Gastrocnemius medialis (tissue), 4 donors: ENCODE results near the gene UGCG. TPM values are rescaled to one million over a fixed set of nuclear protein-coding genes. Genes with fewer than 3 reads are reported as not detected.

Experiments used
- ATAC-seq, 2 donors: fragments of 150-250 bp; one replicate each; pipeline ENCODE4 v1.9.1; 2016
- DNase-seq, 2 donors: peaks; one replicate each; pipeline ENCODE4 v3.0.0-alpha.2; 2019
- H3K27ac ChIP-seq, 4 donors: fragments of 200-600 bp; sonication (generic); 1 replicate in 1 of 4; 2 replicates in 3 of 4; pipeline ENCODE4 v1.5.1; 2016 to 2018; ENCODE audit warnings: mild to moderate bottlenecking in 2 of 4, moderate library complexity in 1 of 4
- H3K27me3 ChIP-seq, 3 donors: fragments of 200-600 bp; sonication (generic) in 2 of 3; 1 replicate in 1 of 3; 2 replicates in 2 of 3; pipeline versions ENCODE4 v1.5.1 to v1.6.0; 2016 to 2019; ENCODE audit warnings: mild to moderate bottlenecking in 1 of 3, moderate library complexity in 1 of 3
- H3K36me3 ChIP-seq, 2 donors: fragments of 200-600 bp; sonication (generic) in 1 of 2; one replicate each; pipeline ENCODE4 v1.5.1; 2017 to 2018
- H3K4me1 ChIP-seq, 2 donors: fragments of 200-600 bp; sonication (generic) in 1 of 2; one replicate each; pipeline ENCODE4 v1.5.1; 2016 to 2017; ENCODE audit warnings: mild to moderate bottlenecking in 2 of 2
- H3K4me3 ChIP-seq, 4 donors: fragments of 200-600 bp; sonication (generic) in 3 of 4; 1 replicate in 1 of 4; 2 replicates in 3 of 4; pipeline ENCODE4 v1.5.1; 2016 to 2019; ENCODE audit warnings: mild to moderate bottlenecking in 2 of 4
- H3K9me3 ChIP-seq, 3 donors: fragments of 200-600 bp; sonication (generic) in 2 of 3; 1 replicate in 1 of 3; 2 replicates in 2 of 3; pipeline ENCODE4 v1.5.1; 2016 to 2019
- POLR2A ChIP-seq, 2 donors: fragments of 450-650 bp; IDR thresholded peaks; one replicate each; pipeline ENCODE4 v1.6.1; 2017; ENCODE audit warnings: antibody characterized with exemption in 2 of 2, mild to moderate bottlenecking in 2 of 2, moderate library complexity in 2 of 2
- in situ Hi-C, 4 donors: fragments of 200-750 bp; cut with MboI; loops; one replicate each; pipeline versions ENCODE4 v1.15.0 to v1.8.0; 2017; ENCODE audit warnings: low sequenced_read_pairs in 4 of 4
- intact Hi-C: fragments of 100-400 bp; cut with DNase I; formaldehyde crosslinking; loops from one replicate; pipeline ENCODE4 v1.15.1; 2023; ENCODE audit warnings: low total_unique reads
- total RNA-seq, 4 donors: library from RNA; depleted of rRNA; stranded (reverse); fragments of >200 nt; gene quantifications; one replicate each; pipeline versions ENCODE4 v1.1.0 to v1.2.3, GENCODE V29; 2016
- TF ChIP-seq, protein P1 (sequence below), 5 experiments: fragments of 450-650 bp in 3 of 5; fragments of 200-600 bp in 2 of 5; sonication (generic) in 2 of 5; IDR thresholded peaks in 4 of 5; conservative IDR thresholded peaks in 1 of 5; 1 replicate in 4 of 5; 2 replicates in 1 of 5; pipeline ENCODE4 v1.5.1; 2016 to 2019; ENCODE audit warnings: antibody characterized with exemption in 5 of 5, mild to moderate bottlenecking in 3 of 5, moderate library complexity in 3 of 5

The UGCG gene
- total RNA-seq, 4 donors from 2014 or later: 9.1 to 18.5 (median 12.1) TPM

DNA sequence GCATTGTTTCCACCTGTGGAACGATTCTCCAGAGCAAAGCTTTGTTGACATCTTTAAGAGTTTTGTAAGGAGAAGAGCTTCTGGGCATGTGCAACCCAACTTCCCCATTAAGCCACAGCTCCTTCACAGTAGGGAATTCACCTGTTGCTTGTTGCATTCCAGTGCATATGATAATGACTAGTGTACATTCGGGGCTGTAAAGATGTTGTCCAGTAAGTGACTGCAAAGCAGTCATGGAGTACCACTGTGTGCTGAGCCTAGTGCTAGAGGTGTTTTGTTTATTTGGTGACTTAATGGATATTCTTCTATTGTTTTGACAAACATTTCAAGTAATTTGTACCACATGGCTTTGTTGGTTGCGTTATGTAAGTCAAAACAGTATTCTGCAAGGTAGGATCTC, 12.8 kb downstream of the UGCG start:
- no peaks in the 10 kb centered on the region for H3K27me3 ChIP-seq
- no peaks in the 10 kb centered on the region for H3K9me3 ChIP-seq
- no peak overlapping the region for H3K4me3 ChIP-seq
- TF ChIP-seq, protein P1, sequence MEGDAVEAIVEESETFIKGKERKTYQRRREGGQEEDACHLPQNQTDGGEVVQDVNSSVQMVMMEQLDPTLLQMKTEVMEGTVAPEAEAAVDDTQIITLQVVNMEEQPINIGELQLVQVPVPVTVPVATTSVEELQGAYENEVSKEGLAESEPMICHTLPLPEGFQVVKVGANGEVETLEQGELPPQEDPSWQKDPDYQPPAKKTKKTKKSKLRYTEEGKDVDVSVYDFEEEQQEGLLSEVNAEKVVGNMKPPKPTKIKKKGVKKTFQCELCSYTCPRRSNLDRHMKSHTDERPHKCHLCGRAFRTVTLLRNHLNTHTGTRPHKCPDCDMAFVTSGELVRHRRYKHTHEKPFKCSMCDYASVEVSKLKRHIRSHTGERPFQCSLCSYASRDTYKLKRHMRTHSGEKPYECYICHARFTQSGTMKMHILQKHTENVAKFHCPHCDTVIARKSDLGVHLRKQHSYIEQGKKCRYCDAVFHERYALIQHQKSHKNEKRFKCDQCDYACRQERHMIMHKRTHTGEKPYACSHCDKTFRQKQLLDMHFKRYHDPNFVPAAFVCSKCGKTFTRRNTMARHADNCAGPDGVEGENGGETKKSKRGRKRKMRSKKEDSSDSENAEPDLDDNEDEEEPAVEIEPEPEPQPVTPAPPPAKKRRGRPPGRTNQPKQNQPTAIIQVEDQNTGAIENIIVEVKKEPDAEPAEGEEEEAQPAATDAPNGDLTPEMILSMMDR (IDR thresholded peaks at IDR 0.05 in 4 of 5, conservative IDR thresholded peaks at IDR 0.05 in 1 of 5): no peak
- TF ChIP-seq POLR2A (IDR thresholded peaks at IDR 0.05): no peak
- peaks cover 16 to 43% of the 10 kb centered on the region in 2 donors for H3K4me1 ChIP-seq
- in situ Hi-C loops: loop anchor here in 1 of 4 donors (10.0 kb wide), 1 partner anchor 165 kb away; no protein-coding TSS in a partner anchor
- H3K27ac ChIP-seq: no peak overlapping the region
- ATAC-seq (no peak), DNase-seq (no peak)
- H3K36me3 ChIP-seq: no peaks in the 10 kb centered on the region
- intact Hi-C loops: no loop called here

DNA sequence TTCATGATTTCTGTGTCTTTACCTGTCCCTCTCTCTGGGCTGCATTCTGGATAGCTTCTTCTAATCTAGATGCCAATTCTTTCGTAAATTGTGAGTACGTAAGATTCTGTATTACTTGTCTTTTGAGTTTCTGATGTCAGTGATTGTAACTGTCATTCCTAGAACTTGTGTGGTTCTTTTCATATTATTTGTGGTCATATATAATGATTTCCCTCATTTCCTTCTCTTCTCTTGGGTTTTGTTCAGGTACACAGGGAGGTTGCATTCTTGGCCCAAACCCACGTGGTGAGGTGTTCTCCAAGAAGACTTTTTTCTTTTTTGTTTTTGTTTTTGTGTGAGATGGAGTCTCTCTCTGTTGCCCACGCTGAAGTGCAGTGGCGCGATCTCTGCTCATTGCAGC, 13.8 kb downstream of the UGCG start:
- TF ChIP-seq, protein P1 (IDR thresholded peaks at IDR 0.05 in 4 of 5, conservative IDR thresholded peaks at IDR 0.05 in 1 of 5): no peak
- no peak for TF ChIP-seq POLR2A (IDR thresholded peaks at IDR 0.05)
- peaks cover 20 to 48% of the 10 kb centered on the region in 2 donors for H3K4me1 ChIP-seq
- H3K27me3 ChIP-seq: no peaks in the 10 kb centered on the region
- no peaks in the 10 kb centered on the region for H3K9me3 ChIP-seq
- no peak for DNase-seq
- intact Hi-C loops: no loop called here
- no peak for ATAC-seq
- in situ Hi-C loops: no loop called here
- H3K36me3 ChIP-seq: no peaks in the 10 kb centered on the region
- H3K27ac ChIP-seq: no peak overlapping the region
- no peak overlapping the region for H3K4me3 ChIP-seq

DNA sequence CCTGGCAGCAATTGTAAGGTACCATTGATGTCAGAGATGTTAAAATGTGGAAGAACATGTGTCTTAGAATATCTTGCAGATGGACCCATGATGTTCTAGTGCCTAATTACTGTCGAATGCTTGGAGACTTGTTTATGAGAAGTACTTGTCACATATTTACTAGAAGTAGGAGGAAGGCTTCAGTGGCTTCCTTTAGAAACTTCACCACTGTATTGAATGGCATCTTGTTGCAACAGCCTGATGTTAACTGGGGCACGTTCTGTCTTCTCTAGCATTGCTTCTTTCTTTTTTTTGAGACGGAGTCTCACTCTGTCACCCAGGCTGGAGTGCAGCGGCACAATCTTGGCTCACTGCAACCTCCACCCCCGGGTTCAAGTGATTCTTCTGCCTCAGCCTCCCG, 16.5 kb downstream of the UGCG start:
- no peaks in the 10 kb centered on the region for H3K27me3 ChIP-seq
- TF ChIP-seq POLR2A (IDR thresholded peaks at IDR 0.05): no peak
- TF ChIP-seq, protein P1 (IDR thresholded peaks at IDR 0.05 in 4 of 5, conservative IDR thresholded peaks at IDR 0.05 in 1 of 5): no peak
- H3K4me3 ChIP-seq: no peak overlapping the region
- H3K4me1 ChIP-seq: peaks cover 19 to 56% of the 10 kb centered on the region in 2 donors
- no peaks in the 10 kb centered on the region for H3K9me3 ChIP-seq
- intact Hi-C loops (no loop called here), in situ Hi-C loops (no loop called here)
- H3K36me3 ChIP-seq: peaks cover 0 to 4% of the 10 kb centered on the region in 2 donors
- no peak overlapping the region for H3K27ac ChIP-seq
- no peak for DNase-seq
- peak in 1 of 2 donors; percentile 52 for ATAC-seq

DNA sequence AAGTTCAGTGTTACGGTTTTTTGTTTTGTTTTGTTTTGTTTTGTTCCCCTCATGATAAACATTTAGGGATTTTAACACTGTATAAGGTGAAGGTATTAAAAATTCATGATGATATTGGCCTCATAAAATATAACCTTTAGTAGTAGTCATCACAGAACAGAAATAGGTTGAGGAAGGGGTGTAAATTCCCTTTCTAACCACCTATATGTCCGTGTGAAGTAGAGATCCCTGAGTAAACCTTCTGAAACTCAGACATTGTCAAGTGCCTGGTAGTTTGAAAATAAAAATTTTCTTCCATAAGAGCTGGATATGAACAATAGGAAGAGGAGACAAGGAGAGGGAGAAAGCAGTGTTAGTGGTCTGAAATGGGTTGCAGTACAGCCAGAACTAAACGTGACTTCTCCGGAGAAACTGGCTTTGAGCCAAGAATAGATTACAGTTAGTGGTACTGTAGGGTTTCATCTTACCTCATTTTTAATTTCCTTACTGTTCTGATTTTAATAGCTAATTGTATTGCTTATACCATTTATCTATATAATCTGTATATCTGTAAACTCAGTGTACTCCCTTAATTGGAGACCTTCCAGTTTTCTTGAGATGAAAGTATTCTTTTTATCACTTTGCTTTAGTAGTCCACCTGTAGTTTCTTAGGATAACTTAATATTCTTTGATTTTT, 18.3 kb downstream of the UGCG start:
- intact Hi-C loops: no loop called here
- in situ Hi-C loops: no loop called here
- ATAC-seq (no peak), DNase-seq (no peak)
- Histone ChIP-seq H3K27ac (no peak overlapping the region), H3K27me3 (no peaks in the 10 kb centered on the region), H3K36me3 (peaks cover 0 to 4% of the 10 kb centered on the region in 2 donors), H3K4me1 (peaks cover 10 to 41% of the 10 kb centered on the region in 2 donors), H3K9me3 (no peaks in the 10 kb centered on the region), H3K4me3 (peak overlapping the region in 1 of 4 donors; percentile 4)
- TF ChIP-seq, protein P1 (IDR thresholded peaks at IDR 0.05 in 4 of 5, conservative IDR thresholded peaks at IDR 0.05 in 1 of 5): no peak
- TF ChIP-seq POLR2A (IDR thresholded peaks at IDR 0.05): no peak

DNA sequence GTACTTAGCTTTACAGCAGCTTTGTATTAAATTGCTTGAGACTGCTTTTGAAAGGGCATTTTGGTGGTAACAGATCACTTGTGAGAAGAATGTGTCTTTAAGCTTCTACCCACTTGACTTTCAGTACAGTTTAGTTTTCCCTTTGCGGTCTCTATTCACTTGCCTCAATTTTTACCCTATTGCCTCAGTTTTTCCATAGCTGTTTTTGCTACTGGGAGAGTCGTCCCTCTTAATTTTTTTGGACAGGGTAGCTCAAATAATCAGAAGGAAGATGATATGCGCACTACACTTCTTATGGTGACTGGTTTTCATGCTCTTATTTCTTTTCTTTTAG, 18.8 kb downstream of the UGCG start:
- H3K4me1 ChIP-seq: peaks cover 10 to 41% of the 10 kb centered on the region in 2 donors
- peaks cover 0 to 4% of the 10 kb centered on the region in 2 donors for H3K36me3 ChIP-seq
- intact Hi-C loops: no loop called here

More for the DNA sequence above, 18.8 kb downstream of the UGCG start:
- Histone ChIP-seq H3K27me3 (no peaks in the 10 kb centered on the region), H3K27ac (no peak overlapping the region), H3K4me3 (no peak overlapping the region), H3K9me3 (no peaks in the 10 kb centered on the region)
- in situ Hi-C loops: no loop called here
- ATAC-seq (no peak), DNase-seq (no peak)
- no peak for TF ChIP-seq POLR2A (IDR thresholded peaks at IDR 0.05)
- TF ChIP-seq, protein P1 (IDR thresholded peaks at IDR 0.05 in 4 of 5, conservative IDR thresholded peaks at IDR 0.05 in 1 of 5): no peak
